ENCODE measurements around the gene RADIL.

The RADIL gene

DNA sequence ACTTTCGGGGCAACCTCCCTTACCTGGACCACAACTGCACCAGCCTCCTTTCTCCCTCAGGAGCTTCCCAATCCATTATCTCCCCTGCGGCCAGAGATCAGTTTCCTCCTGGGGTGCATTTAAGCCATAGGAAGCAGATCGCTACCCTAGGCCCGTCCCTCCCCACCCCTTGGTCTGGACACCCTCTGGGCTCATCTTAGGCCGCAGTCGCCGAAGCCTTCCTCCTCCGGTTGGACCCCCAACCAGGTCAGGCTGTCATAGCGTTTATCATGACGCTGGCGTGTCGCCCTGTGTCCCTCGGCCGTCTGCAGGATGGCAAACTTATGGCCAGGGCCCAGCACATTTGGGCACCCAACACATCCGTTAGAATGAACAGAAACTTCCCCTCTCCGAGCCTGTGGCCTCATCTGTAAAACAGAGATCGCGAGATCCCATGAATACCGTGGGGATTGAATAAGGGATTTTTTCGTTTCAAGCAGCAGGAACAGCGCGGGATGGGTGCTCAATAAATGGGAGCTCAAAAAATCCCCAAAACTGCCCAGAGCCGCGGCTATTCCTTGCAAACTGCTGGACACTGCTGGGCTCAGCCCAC lies 108.8 kb downstream of the RADIL start:
- CTCF ChIA-PET, result no interaction called here
- no peak for TF ChIP-seq ZNF384 (IDR thresholded peaks at IDR 0.05)
- TF ChIP-seq FOXA1 (IDR thresholded peaks at IDR 0.05), result no peak
- no peak for TF ChIP-seq FOXK2 (IDR thresholded peaks at IDR 0.05)
- TF ChIP-seq SUZ12 (IDR thresholded peaks at IDR 0.05), result no peak
- TF ChIP-seq TARDBP (IDR thresholded peaks at IDR 0.05), result no peak
- no peak for TF ChIP-seq SP1 (IDR thresholded peaks at IDR 0.05)
- no peak for TF ChIP-seq PKNOX1 (IDR thresholded peaks at IDR 0.05)
- no peak for TF ChIP-seq LEF1 (IDR thresholded peaks at IDR 0.05; ENCODE audit: borderline replicate concordance)
- no peak for TF ChIP-seq BHLHE40 (IDR thresholded peaks at IDR 0.05; ENCODE audit: borderline replicate concordance)
- POLR2A ChIA-PET, result interaction anchor here (0.8 to 1.3 kb wide), 7 partner anchors 18 to 163 kb away, joined by 3 to 5 read pairs (median 3); no protein-coding TSS in a partner anchor
- peak; percentile 39 for DNase-seq (ENCODE audit: extremely low spot score)

DNA sequence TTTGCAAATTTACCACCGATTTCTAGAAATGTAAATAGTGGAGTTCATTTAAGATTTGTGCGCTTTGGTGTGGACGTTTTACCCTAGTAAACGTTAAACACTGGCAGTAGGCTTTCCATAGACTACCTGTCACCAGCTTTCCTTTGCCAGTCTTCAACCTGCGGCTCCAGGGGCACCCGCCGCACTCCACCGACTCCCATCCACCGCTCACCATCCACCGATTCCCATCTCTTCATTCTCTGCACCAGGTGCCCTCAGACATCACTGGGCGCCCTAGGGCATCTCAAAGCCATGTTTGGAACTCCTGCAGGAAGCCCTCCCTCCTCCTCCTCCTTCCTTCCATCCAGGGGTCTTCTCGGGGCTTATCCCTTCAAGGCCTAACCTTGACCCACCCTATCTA lies 109.5 kb downstream of the RADIL start:
- no peak for DNase-seq (ENCODE audit: extremely low spot score)
- TF ChIP-seq HDGF (IDR thresholded peaks at IDR 0.05; ENCODE audit: borderline replicate concordance), result no peak
- TF ChIP-seq SP1 (IDR thresholded peaks at IDR 0.05), result no peak
- TF ChIP-seq FOXM1 (IDR thresholded peaks at IDR 0.05; ENCODE audit: borderline replicate concordance), result no peak
- TF ChIP-seq ARNT (IDR thresholded peaks at IDR 0.05), result no peak
- no peak for TF ChIP-seq FOXK2 (IDR thresholded peaks at IDR 0.05)
- no peak for TF ChIP-seq SUZ12 (IDR thresholded peaks at IDR 0.05)
- TF ChIP-seq TARDBP (IDR thresholded peaks at IDR 0.05), result no peak
- no peak for TF ChIP-seq LEF1 (IDR thresholded peaks at IDR 0.05; ENCODE audit: borderline replicate concordance)
- TF ChIP-seq NFRKB (IDR thresholded peaks at IDR 0.05), result no peak
- no peak for TF ChIP-seq CTBP1 (IDR thresholded peaks at IDR 0.05; ENCODE audit: borderline replicate concordance)
- TF ChIP-seq L3MBTL2 (conservative IDR thresholded peaks at IDR 0.05), result no peak
- no peak for TF ChIP-seq FOXA1 (IDR thresholded peaks at IDR 0.05)
- no peak for TF ChIP-seq BHLHE40 (IDR thresholded peaks at IDR 0.05; ENCODE audit: borderline replicate concordance)
- TF ChIP-seq PKNOX1 (IDR thresholded peaks at IDR 0.05), result no peak
- ChIA-PET CTCF (no interaction called here), POLR2A (no interaction called here)

GRCh38 chr7:4772306-4772705 lies 111.2 kb downstream of the RADIL start:
- POLR2A ChIA-PET, result no interaction called here
- CTCF ChIA-PET, result no interaction called here
- no peak for DNase-seq (ENCODE audit: extremely low spot score)
- TF ChIP-seq FOXM1 (IDR thresholded peaks at IDR 0.05; ENCODE audit: borderline replicate concordance) (no peak), BHLHE40 (IDR thresholded peaks at IDR 0.05; ENCODE audit: borderline replicate concordance) (no peak), CTBP1 (IDR thresholded peaks at IDR 0.05; ENCODE audit: borderline replicate concordance) (no peak), ARNT (IDR thresholded peaks at IDR 0.05) (no peak), SUZ12 (IDR thresholded peaks at IDR 0.05) (no peak), FOXK2 (IDR thresholded peaks at IDR 0.05) (no peak), LEF1 (IDR thresholded peaks at IDR 0.05; ENCODE audit: borderline replicate concordance) (no peak), L3MBTL2 (conservative IDR thresholded peaks at IDR 0.05) (no peak), SP1 (IDR thresholded peaks at IDR 0.05) (no peak), ZNF384 (IDR thresholded peaks at IDR 0.05) (no peak), HDGF (IDR thresholded peaks at IDR 0.05; ENCODE audit: borderline replicate concordance) (no peak), FOXA1 (IDR thresholded peaks at IDR 0.05) (no peak), ELF4 (IDR thresholded peaks at IDR 0.05) (no peak)

GRCh38 chr7:4771737-4772136 lies 111.8 kb downstream of the RADIL start:
- ChIA-PET POLR2A (no interaction called here), CTCF (no interaction called here)
- TF ChIP-seq LEF1 (IDR thresholded peaks at IDR 0.05; ENCODE audit: borderline replicate concordance), result no peak
- TF ChIP-seq ZNF384 (IDR thresholded peaks at IDR 0.05), result no peak
- TF ChIP-seq CTBP1 (IDR thresholded peaks at IDR 0.05; ENCODE audit: borderline replicate concordance), result no peak
- TF ChIP-seq FOXK2 (IDR thresholded peaks at IDR 0.05), result no peak
- TF ChIP-seq FOXM1 (IDR thresholded peaks at IDR 0.05; ENCODE audit: borderline replicate concordance), result no peak
- DNase-seq (ENCODE audit: extremely low spot score), result no peak

GRCh38 chr7:4770886-4771285 lies 112.6 kb downstream of the RADIL start:
- TF ChIP-seq ELF4 (IDR thresholded peaks at IDR 0.05) (no peak), BHLHE40 (IDR thresholded peaks at IDR 0.05; ENCODE audit: borderline replicate concordance) (no peak), SP1 (IDR thresholded peaks at IDR 0.05) (no peak), L3MBTL2 (conservative IDR thresholded peaks at IDR 0.05) (no peak), CTBP1 (IDR thresholded peaks at IDR 0.05; ENCODE audit: borderline replicate concordance) (no peak), FOXA1 (IDR thresholded peaks at IDR 0.05) (no peak), LEF1 (IDR thresholded peaks at IDR 0.05; ENCODE audit: borderline replicate concordance) (no peak), HDGF (IDR thresholded peaks at IDR 0.05; ENCODE audit: borderline replicate concordance) (no peak), ARNT (IDR thresholded peaks at IDR 0.05) (no peak)
- DNase-seq (ENCODE audit: extremely low spot score), result no peak
- POLR2A ChIA-PET, result no interaction called here
- CTCF ChIA-PET, result no interaction called here

GRCh38 chr7:4769761-4770160 lies 113.8 kb downstream of the RADIL start:
- TF ChIP-seq CTBP1 (IDR thresholded peaks at IDR 0.05; ENCODE audit: borderline replicate concordance), result no peak
- TF ChIP-seq HDGF (IDR thresholded peaks at IDR 0.05; ENCODE audit: borderline replicate concordance), result no peak
- no peak for TF ChIP-seq TARDBP (IDR thresholded peaks at IDR 0.05)
- TF ChIP-seq LEF1 (IDR thresholded peaks at IDR 0.05; ENCODE audit: borderline replicate concordance), result no peak
- TF ChIP-seq PKNOX1 (IDR thresholded peaks at IDR 0.05), result no peak
- TF ChIP-seq SUZ12 (IDR thresholded peaks at IDR 0.05), result no peak
- no peak for TF ChIP-seq L3MBTL2 (conservative IDR thresholded peaks at IDR 0.05)
- TF ChIP-seq ARNT (IDR thresholded peaks at IDR 0.05), result no peak
- no peak for TF ChIP-seq ELF4 (IDR thresholded peaks at IDR 0.05)
- no peak for TF ChIP-seq FOXM1 (IDR thresholded peaks at IDR 0.05; ENCODE audit: borderline replicate concordance)
- no peak for TF ChIP-seq FOXA1 (IDR thresholded peaks at IDR 0.05)
- ChIA-PET POLR2A (no interaction called here), CTCF (no interaction called here)
- no peak for DNase-seq (ENCODE audit: extremely low spot score)

Measured in HEK293T (cell line).